Measurements from ENCODE around the gene CSF1R. TPM values are rescaled to one million over a fixed set of nuclear protein-coding genes. Genes with fewer than 3 reads are reported as not detected.
"Not testable (repeated sequence)": the region's sequence is repeated elsewhere in the genome, so short reads cannot be mapped to it uniquely, and the experiment has no call there.

Gene CSF1R
- total RNA-seq, 4 donors from 2014 or later = 55.6 to 140 (median 77.6) TPM

- no peak for TF ChIP-seq CTCF (IDR thresholded peaks at IDR 0.05)
- DNase-seq (ENCODE audit: low spot score) (no peak), ATAC-seq (ENCODE audit: low FRiP score) (no peak)
Observed at GRCh38 chr5:150053713-150054392, 32.5 kb downstream of the CSF1R start.

- DNase-seq (ENCODE audit: low spot score) = no peak
- ATAC-seq (ENCODE audit: low FRiP score) = no peak
- TF ChIP-seq CTCF (IDR thresholded peaks at IDR 0.05) = no peak
Observed at GRCh38 chr5:150052956-150053712, 33.2 kb downstream of the CSF1R start.

GRCh38 chr5:150052226-150052955 lies 34.0 kb downstream of the CSF1R start:
- DNase-seq (ENCODE audit: low spot score) (no peak), ATAC-seq (ENCODE audit: low FRiP score) (no peak)
- no peak for TF ChIP-seq CTCF (IDR thresholded peaks at IDR 0.05)

GRCh38 chr5:150051657-150052195 lies 34.6 kb downstream of the CSF1R start:
- ATAC-seq (ENCODE audit: low FRiP score) (no peak), DNase-seq (ENCODE audit: low spot score) (no peak)
- TF ChIP-seq CTCF (IDR thresholded peaks at IDR 0.05) = no peak

- not testable (repeated sequence) for ATAC-seq (ENCODE audit: low FRiP score); DNase-seq (ENCODE audit: low spot score)
Observed at GRCh38 chr5:150050172-150050811, 36.1 kb downstream of the CSF1R start.

- DNase-seq (ENCODE audit: low spot score) (no peak), ATAC-seq (ENCODE audit: low FRiP score) (no peak)
- TF ChIP-seq CTCF (IDR thresholded peaks at IDR 0.05) = no peak
Observed at GRCh38 chr5:150046031-150046430, 40.3 kb downstream of the CSF1R start.

- ATAC-seq (ENCODE audit: low FRiP score) (no peak), DNase-seq (ENCODE audit: low spot score) (no peak)
- TF ChIP-seq CTCF (IDR thresholded peaks at IDR 0.05) = no peak
Observed at GRCh38 chr5:150045549-150045948, 40.8 kb downstream of the CSF1R start.
